Neural cell (in vitro differentiated cells): ENCODE data around the gene SERP1.

Experiments used
- CTCF ChIP-seq: fragments of 450-650 bp; IDR thresholded peaks from 2 replicates; pipeline ENCODE4 v1.5.1; 2014; ENCODE audit warnings: antibody characterized with exemption, mild to moderate bottlenecking, moderate library complexity; ENCODE audit not compliant: poor library complexity, severe bottlenecking
- EP300 ChIP-seq: fragments of 450-650 bp; conservative IDR thresholded peaks from 2 replicates; pipeline ENCODE4 v1.6.1; 2014; ENCODE audit warnings: antibody characterized with exemption, mild to moderate bottlenecking, moderate library complexity; ENCODE audit not compliant: poor library complexity, severe bottlenecking
- POLR2AphosphoS5 ChIP-seq: IDR thresholded peaks from 2 replicates; pipeline ENCODE4 v1.6.1; 2012
- REST ChIP-seq: IDR thresholded peaks from 2 replicates; pipeline ENCODE4 v1.6.1; 2012; ENCODE audit warnings: borderline replicate concordance
- TAF1 ChIP-seq: IDR thresholded peaks from 2 replicates; pipeline ENCODE4 v1.6.1; 2012; ENCODE audit warnings: low read depth

- TF ChIP-seq CTCF (no peak), POLR2AphosphoS5 (no peak), EP300 (no peak), TAF1 (no peak), REST (no peak)
Measured at GRCh38 chr3:150588027-150588830, 41.9 kb upstream of the SERP1 start.
